ENCODE measurements around the gene KRTAP19-2.

The KRTAP19-2 gene

GRCh38 chr21:30463713-30464112 is 23.5 kb downstream of the KRTAP19-2 start:
- TF ChIP-seq, protein P1, sequence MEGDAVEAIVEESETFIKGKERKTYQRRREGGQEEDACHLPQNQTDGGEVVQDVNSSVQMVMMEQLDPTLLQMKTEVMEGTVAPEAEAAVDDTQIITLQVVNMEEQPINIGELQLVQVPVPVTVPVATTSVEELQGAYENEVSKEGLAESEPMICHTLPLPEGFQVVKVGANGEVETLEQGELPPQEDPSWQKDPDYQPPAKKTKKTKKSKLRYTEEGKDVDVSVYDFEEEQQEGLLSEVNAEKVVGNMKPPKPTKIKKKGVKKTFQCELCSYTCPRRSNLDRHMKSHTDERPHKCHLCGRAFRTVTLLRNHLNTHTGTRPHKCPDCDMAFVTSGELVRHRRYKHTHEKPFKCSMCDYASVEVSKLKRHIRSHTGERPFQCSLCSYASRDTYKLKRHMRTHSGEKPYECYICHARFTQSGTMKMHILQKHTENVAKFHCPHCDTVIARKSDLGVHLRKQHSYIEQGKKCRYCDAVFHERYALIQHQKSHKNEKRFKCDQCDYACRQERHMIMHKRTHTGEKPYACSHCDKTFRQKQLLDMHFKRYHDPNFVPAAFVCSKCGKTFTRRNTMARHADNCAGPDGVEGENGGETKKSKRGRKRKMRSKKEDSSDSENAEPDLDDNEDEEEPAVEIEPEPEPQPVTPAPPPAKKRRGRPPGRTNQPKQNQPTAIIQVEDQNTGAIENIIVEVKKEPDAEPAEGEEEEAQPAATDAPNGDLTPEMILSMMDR (IDR thresholded peaks at IDR 0.05; ENCODE audit: control insufficient read depth, insufficient read depth, low read depth, low read length, missing control alignments), result peak; percentile 28
- DNase-seq (ENCODE audit: low read depth), result no peak

GRCh38 chr21:30448514-30448913 is 38.7 kb downstream of the KRTAP19-2 start:
- no peak overlapping the region for H3K4me3 ChIP-seq (ENCODE audit: control insufficient read depth, low read depth, low read length)
- TF ChIP-seq, protein P1 (IDR thresholded peaks at IDR 0.05; ENCODE audit: control insufficient read depth, insufficient read depth, low read depth, low read length, missing control alignments), result no peak
- DNase-seq (ENCODE audit: low read depth), result no peak

More at GRCh38 chr21:30463713-30464112, 23.5 kb downstream of the KRTAP19-2 start:
- no peak overlapping the region for H3K4me3 ChIP-seq (ENCODE audit: control insufficient read depth, low read depth, low read length)

DNA sequence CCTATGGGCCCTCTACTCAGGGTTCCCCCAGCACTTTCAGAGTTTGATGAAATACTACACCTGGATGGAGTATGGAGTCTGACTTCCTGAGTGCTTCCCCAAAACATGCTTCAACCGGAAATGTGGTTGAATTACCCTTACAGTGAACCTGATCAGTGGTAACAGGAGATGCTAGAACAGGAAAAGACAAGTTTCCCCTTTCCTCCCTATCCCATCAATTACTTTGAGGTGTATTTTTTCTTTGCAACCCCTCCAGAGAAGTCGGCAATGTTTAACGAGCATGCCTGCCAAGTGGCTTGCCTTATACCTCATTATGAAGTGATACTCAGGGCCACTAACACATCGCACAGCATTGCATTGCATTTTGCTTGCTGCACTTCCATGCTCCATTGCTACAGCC is 40.2 kb downstream of the KRTAP19-2 start:
- TF ChIP-seq, protein P1 (IDR thresholded peaks at IDR 0.05; ENCODE audit: control insufficient read depth, insufficient read depth, low read depth, low read length, missing control alignments), result no peak
- DNase-seq (ENCODE audit: low read depth), result no peak
- no peak overlapping the region for H3K4me3 ChIP-seq (ENCODE audit: control insufficient read depth, low read depth, low read length)

DNA sequence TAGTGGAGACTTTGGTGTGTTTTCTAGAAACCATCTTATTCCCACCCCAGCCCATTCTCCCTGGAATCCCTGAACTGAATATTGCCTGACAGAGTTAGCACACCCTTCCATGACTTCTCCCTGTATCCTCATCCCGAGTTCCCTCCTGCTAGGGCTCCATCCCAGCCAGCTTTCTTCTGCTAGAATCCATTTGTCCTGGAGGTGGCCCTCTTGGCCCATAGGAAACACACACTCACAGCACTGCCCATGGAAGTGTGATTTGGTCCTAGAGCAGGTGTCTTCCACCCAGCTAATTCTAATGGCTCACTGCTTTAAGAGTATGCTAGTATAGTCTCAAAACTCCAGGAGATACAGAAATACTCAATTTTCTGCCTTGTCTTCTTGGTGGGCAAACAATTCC is 43.0 kb downstream of the KRTAP19-2 start:
- no peak for DNase-seq (ENCODE audit: low read depth)
- H3K4me3 ChIP-seq (ENCODE audit: control insufficient read depth, low read depth, low read length), result no peak overlapping the region
- TF ChIP-seq, protein P1 (IDR thresholded peaks at IDR 0.05; ENCODE audit: control insufficient read depth, insufficient read depth, low read depth, low read length, missing control alignments), result no peak

- TF ChIP-seq, protein P1 (IDR thresholded peaks at IDR 0.05; ENCODE audit: control insufficient read depth, insufficient read depth, low read depth, low read length, missing control alignments), result no peak
- no peak overlapping the region for H3K4me3 ChIP-seq (ENCODE audit: control insufficient read depth, low read depth, low read length)
- no peak for DNase-seq (ENCODE audit: low read depth)
These were observed 44.0 kb downstream of the KRTAP19-2 start for GRCh38 chr21:30443226-30443625.

GRCh38 chr21:30439975-30440374 is 47.3 kb downstream of the KRTAP19-2 start, which contains the start of gene KRTAP15-1:
KRTAP15-1 (plus strand) TSS chr21:30440275; CDS start chr21:30440328, 53 bp downstream.
- H3K4me3 ChIP-seq (ENCODE audit: control insufficient read depth, low read depth, low read length), result no peak within 1 kb of the TSS
- no peak for DNase-seq (ENCODE audit: low read depth)
- TF ChIP-seq, protein P1 (IDR thresholded peaks at IDR 0.05; ENCODE audit: control insufficient read depth, insufficient read depth, low read depth, low read length, missing control alignments), result no peak

All from AG09309 (cell line).